Osteoblast (primary cell): ENCODE data around the gene MUC15. TPM values are rescaled to one million over a fixed set of nuclear protein-coding genes. Genes with fewer than 3 reads are reported as not detected.
A peak's percentile ranks its signal among the peaks of the same experiment; 100 is the strongest.

Experiments used
- DNase-seq: peaks from one replicate; pipeline ENCODE4 v3.0.0; 2011; ENCODE audit warnings: low spot score, mixed read lengths; ENCODE audit not compliant: insufficient read length; ENCODE audit errors: missing footprints
- H2AFZ ChIP-seq: 2 replicates; pipeline ENCODE4 v1.6.0; 2011; ENCODE audit warnings: mild to moderate bottlenecking, low read length
- H3K27ac ChIP-seq: 2 replicates; pipeline ENCODE4 v1.5.1; 2011; ENCODE audit warnings: mild to moderate bottlenecking, low read depth, low read length, moderate library complexity
- H3K27me3 ChIP-seq: 2 replicates; pipeline ENCODE4 v1.6.0; 2012; ENCODE audit warnings: mild to moderate bottlenecking, control low read depth, inconsistent platforms, low read length, moderate library complexity; ENCODE audit not compliant: insufficient read depth
- H3K36me3 ChIP-seq: 2 replicates; pipeline ENCODE4 v1.5.1; 2011; ENCODE audit warnings: mild to moderate bottlenecking, low read length, control low read depth, moderate library complexity; ENCODE audit not compliant: insufficient read depth
- H3K4me1 ChIP-seq: 2 replicates; pipeline ENCODE4 v1.5.1; 2011; ENCODE audit warnings: mild to moderate bottlenecking, low read length, control low read depth, moderate library complexity; ENCODE audit not compliant: insufficient read depth
- H3K4me2 ChIP-seq: 2 replicates; pipeline ENCODE4 v1.6.0; 2011; ENCODE audit warnings: mild to moderate bottlenecking, low read length; ENCODE audit not compliant: insufficient read depth
- H3K4me3 ChIP-seq: fragments of 200-600 bp; sonication (generic); 3 replicates; pipeline ENCODE4 v1.5.1; 2012; ENCODE audit warnings: mild to moderate bottlenecking, low read length, inconsistent platforms; ENCODE audit not compliant: insufficient read depth
- H3K79me2 ChIP-seq: 2 replicates; pipeline ENCODE4 v1.6.0; 2012; ENCODE audit warnings: mild to moderate bottlenecking, low read length, control low read depth, inconsistent platforms; ENCODE audit not compliant: insufficient read depth
- H3K9me3 ChIP-seq: 2 replicates; pipeline ENCODE4 v1.5.1; 2011; ENCODE audit warnings: low read depth, low read length, control low read depth
- H4K20me1 ChIP-seq: 2 replicates; pipeline ENCODE4 v1.6.0; 2012; ENCODE audit warnings: mild to moderate bottlenecking, low read length, control low read depth; ENCODE audit not compliant: insufficient read depth
- CTCF ChIP-seq: IDR thresholded peaks from 2 replicates; pipeline ENCODE4 v1.5.1; 2011; ENCODE audit warnings: mild to moderate bottlenecking, low read depth, low read length, moderate library complexity; ENCODE audit errors: extremely low read depth
- total RNA-seq: library from RNA; depleted of rRNA; stranded (reverse); fragments of >200 nt; gene quantifications from 2 replicates; pipeline ENCODE4 v1.2.3, GENCODE V29; 2012

MUC15 gene
- total RNA-seq: not detected in 2 replicates

- no peak for DNase-seq
- Histone ChIP-seq H3K4me3 (no peak within 1 kb of the TSS), H3K4me1 (no peaks in the 10 kb centered on the region), H3K36me3 (no peaks in the 10 kb centered on the region), H3K4me2 (no peak within 1 kb of the TSS), H3K27ac (no peak within 1 kb of the TSS), H2AFZ (peak within 1 kb of the TSS; percentile 22), H3K79me2 (no peaks in the 10 kb centered on the region), H4K20me1 (no peaks in the 10 kb centered on the region), H3K27me3 (no peaks in the 10 kb centered on the region), H3K9me3 (no peaks in the 10 kb centered on the region)
- no peak for TF ChIP-seq CTCF
Observed at GRCh38 chr11:26571861-26572654, at the start of gene MUC15. Gene MUC15, minus strand, starts transcription at chr11:26572263. Its CDS starts 5,169 bp downstream, at chr11:26567094.

GRCh38 chr11:26621132-26621531, 49.1 kb upstream of the MUC15 start:
- DNase-seq: peak; percentile 80
- Histone ChIP-seq H3K27ac (no peak overlapping the region), H3K4me3 (no peak overlapping the region), H2AFZ (no peak overlapping the region), H3K9me3 (no peaks in the 10 kb centered on the region), H4K20me1 (no peaks in the 10 kb centered on the region), H3K36me3 (no peaks in the 10 kb centered on the region), H3K79me2 (no peaks in the 10 kb centered on the region), H3K4me2 (no peak overlapping the region), H3K27me3 (no peaks in the 10 kb centered on the region), H3K4me1 (peaks cover 6% of the 10 kb centered on the region)
- no peak for TF ChIP-seq CTCF

GRCh38 chr11:26620282-26621045, 48.4 kb upstream of the MUC15 start:
- DNase-seq: no peak
- H3K27me3 ChIP-seq: no peaks in the 10 kb centered on the region
- no peaks in the 10 kb centered on the region for H3K36me3 ChIP-seq
- no peak overlapping the region for H2AFZ ChIP-seq
- no peak overlapping the region for H3K27ac ChIP-seq
- no peaks in the 10 kb centered on the region for H3K79me2 ChIP-seq
- H3K4me3 ChIP-seq: no peak overlapping the region
- peaks cover 6% of the 10 kb centered on the region for H3K4me1 ChIP-seq
- no peak overlapping the region for H3K4me2 ChIP-seq
- H3K9me3 ChIP-seq: no peaks in the 10 kb centered on the region
- no peak for TF ChIP-seq CTCF
- H4K20me1 ChIP-seq: no peaks in the 10 kb centered on the region

- H3K4me2 ChIP-seq: no peak overlapping the region
Observed at GRCh38 chr11:26618441-26618840, 46.4 kb upstream of the MUC15 start.

More at GRCh38 chr11:26618441-26618840, 46.4 kb upstream of the MUC15 start:
- H3K4me3 ChIP-seq: no peak overlapping the region
- H3K4me1 ChIP-seq: peaks cover 6% of the 10 kb centered on the region
- no peaks in the 10 kb centered on the region for H3K36me3 ChIP-seq
- no peaks in the 10 kb centered on the region for H4K20me1 ChIP-seq
- TF ChIP-seq CTCF: no peak
- H3K9me3 ChIP-seq: no peaks in the 10 kb centered on the region
- DNase-seq: no peak
- no peak overlapping the region for H2AFZ ChIP-seq
- H3K79me2 ChIP-seq: no peaks in the 10 kb centered on the region
- no peaks in the 10 kb centered on the region for H3K27me3 ChIP-seq
- H3K27ac ChIP-seq: no peak overlapping the region
